Stimulated activated CD4-positive, alpha-beta T cell treated with anti-CD3 and anti-CD28 coated beads, Interleukin-12 subunit alpha, Interleukin-12 subunit beta, amount 100 ng/mL, for 48 hours (primary cell): Measurements from ENCODE around the gene HMOX2.

Experiments used
- DNase-seq, 3 donors: peaks; one replicate each; pipeline ENCODE4 v3.0.0-alpha.2; 2020; ENCODE audit warnings: low read depth in 2 of 3, low spot score in 1 of 3

Gene HMOX2

DNA sequence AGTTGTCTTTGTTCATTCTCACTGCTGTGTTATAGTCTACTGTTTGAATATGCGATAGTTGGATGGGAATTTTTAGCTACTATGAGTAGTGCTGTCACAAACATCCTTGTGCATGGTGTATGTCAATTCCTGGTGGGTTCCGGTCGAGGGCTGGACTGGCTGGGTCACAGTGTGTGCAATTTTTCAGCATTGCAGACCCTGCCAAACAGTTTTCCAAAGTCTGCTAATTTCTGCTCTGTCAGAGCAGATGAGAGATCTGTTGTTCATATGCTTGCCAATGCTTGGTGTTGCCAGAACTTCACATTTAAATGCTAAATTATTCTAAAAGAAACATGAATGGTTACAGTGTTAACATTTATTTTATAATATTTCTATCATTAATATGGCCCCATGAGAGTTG is 76.3 kb downstream of the HMOX2 start:
- no peak for DNase-seq

DNA sequence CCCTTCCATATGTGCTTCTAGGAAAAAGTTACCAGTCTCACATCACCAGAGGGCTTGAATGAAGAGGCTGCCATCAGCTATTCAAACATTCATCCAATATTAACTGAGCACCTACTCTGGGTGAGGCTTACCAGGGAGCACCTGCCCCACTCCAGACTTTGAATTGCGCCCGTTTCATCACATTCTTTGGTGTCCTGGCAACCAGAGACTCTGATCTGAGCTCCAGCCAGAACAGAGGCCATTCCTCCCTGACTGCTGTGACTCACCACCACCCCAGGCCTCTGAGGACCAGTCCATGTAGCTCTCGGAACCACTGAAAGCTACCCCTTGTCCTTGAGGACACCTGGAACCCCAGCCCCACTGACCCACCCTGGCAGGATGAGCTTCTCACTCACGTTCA is 79.9 kb downstream of the HMOX2 start, which contains the start of gene C16orf96:
C16orf96 (plus strand) TSS at position 229 of the 400 bp plus-strand sequence; CDS start at position 379, 150 bp downstream.
- no peak for DNase-seq

DNA sequence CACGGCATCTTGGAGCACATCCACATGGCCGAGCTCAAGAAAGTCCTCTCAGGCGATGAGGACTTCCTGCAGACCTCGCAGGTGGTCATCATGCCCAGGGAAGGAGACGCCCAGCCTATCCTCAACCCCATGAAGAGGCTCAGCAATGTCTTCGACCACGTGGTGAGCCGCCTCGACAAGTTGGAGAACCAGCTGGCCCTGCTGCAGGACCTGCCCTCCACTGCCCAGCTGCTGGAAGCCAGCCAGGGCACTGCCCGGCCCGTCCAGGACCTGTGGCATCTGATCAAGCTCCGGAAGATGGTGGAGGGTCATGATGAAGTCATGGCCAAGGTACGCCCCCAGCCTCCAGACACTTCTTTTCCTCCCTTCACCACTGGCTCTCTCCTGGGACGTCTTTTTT is 80.4 kb downstream of the HMOX2 start:
- DNase-seq: no peak

DNA sequence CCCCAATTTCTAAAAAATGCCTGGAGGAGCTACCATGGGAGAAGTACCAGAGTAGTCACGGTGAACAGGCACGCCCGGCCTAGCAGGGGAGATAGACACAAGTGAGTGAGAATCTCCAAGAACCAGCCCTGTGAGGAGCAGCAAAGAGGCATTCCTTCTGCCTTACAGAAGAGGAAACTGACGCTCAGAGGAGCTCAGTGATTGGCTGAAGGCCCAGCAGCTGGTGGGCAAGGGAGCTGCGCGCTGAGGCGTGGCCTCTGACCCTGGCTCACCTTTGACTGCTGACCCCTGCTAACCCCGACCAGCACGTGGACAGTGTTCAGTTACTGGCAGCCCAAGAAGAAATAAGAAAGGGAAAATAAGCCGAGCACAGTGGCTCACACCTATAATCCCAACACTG is 81.8 kb downstream of the HMOX2 start:
- no peak for DNase-seq
